RWPE1 (cell line): ENCODE measurements around the gene PNP.
"Not testable (repeated sequence)": the region's sequence is repeated elsewhere in the genome, so short reads cannot be mapped to it uniquely, and the experiment has no call there.

Source experiments
- CTCF ChIA-PET: fragments of 350-600 bp; sonication (Branson Sonifier 250); formaldehyde crosslinking; extraction: SDS; loops from one replicate; lab custom pipeline; 2021; lab: Yijun Ruan, JAX
- POLR2A ChIA-PET: fragments of 400-600 bp; formaldehyde crosslinking; extraction: SDS; loops from one replicate; lab custom pipeline; 2020; ENCODE audit warnings: antibody characterized with exemption; ENCODE audit not compliant: low non-redundant PET; lab: Yijun Ruan, JAX
- DNase-seq: peaks from one replicate; pipeline ENCODE4 v3.0.0; 2012; ENCODE audit warnings: low spot score
- H3K27ac ChIP-seq: fragments of 450-650 bp; 2 replicates; pipeline ENCODE4 v1.5.1; 2017
- TF ChIP-seq, protein P1 (sequence below): fragments of 450-650 bp; conservative IDR thresholded peaks from 2 replicates; pipeline ENCODE4 v1.5.1; 2017; ENCODE audit warnings: low read depth, mild to moderate bottlenecking

Gene PNP

DNA sequence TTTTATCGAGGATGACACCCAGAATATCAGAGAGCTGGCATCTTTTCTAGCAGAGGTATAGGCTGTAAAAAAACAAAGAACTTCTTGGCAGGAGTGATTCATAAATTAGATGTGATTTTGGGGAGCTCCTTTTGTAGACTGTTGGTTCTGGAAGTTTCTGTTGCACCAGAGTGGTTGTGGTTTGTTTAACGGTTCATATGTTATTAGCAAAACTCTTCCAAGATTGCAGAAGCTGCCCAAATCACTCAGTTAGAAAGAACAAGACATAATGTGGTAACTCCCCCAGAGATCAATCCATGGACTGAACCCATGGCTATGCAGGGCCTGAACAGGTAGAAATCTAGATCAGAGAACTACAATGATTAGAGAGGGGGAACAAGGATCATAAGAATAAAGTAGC lies 29.4 kb downstream of the PNP start:
- TF ChIP-seq, protein P1, sequence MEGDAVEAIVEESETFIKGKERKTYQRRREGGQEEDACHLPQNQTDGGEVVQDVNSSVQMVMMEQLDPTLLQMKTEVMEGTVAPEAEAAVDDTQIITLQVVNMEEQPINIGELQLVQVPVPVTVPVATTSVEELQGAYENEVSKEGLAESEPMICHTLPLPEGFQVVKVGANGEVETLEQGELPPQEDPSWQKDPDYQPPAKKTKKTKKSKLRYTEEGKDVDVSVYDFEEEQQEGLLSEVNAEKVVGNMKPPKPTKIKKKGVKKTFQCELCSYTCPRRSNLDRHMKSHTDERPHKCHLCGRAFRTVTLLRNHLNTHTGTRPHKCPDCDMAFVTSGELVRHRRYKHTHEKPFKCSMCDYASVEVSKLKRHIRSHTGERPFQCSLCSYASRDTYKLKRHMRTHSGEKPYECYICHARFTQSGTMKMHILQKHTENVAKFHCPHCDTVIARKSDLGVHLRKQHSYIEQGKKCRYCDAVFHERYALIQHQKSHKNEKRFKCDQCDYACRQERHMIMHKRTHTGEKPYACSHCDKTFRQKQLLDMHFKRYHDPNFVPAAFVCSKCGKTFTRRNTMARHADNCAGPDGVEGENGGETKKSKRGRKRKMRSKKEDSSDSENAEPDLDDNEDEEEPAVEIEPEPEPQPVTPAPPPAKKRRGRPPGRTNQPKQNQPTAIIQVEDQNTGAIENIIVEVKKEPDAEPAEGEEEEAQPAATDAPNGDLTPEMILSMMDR: no peak
- no peak for DNase-seq
- ChIA-PET CTCF (no interaction called here), POLR2A (no interaction called here)
- no peak overlapping the region for H3K27ac ChIP-seq

- no peak for DNase-seq
- ChIA-PET POLR2A (no interaction called here), CTCF (no interaction called here)
- TF ChIP-seq, protein P1: no peak
- H3K27ac ChIP-seq: no peak overlapping the region
Measured at GRCh38 chr14:20499108-20499507, 29.9 kb downstream of the PNP start.

GRCh38 chr14:20499881-20500280 lies 30.7 kb downstream of the PNP start:
- TF ChIP-seq, protein P1: no peak
- CTCF ChIA-PET: no interaction called here
- POLR2A ChIA-PET: no interaction called here
- H3K27ac ChIP-seq: no peak overlapping the region
- DNase-seq: no peak

- no peak overlapping the region for H3K27ac ChIP-seq
- TF ChIP-seq, protein P1: no peak
- CTCF ChIA-PET: no interaction called here
- DNase-seq: peak; percentile 24
- POLR2A ChIA-PET: no interaction called here
Measured at GRCh38 chr14:20501346-20501745, 32.1 kb downstream of the PNP start.

DNA sequence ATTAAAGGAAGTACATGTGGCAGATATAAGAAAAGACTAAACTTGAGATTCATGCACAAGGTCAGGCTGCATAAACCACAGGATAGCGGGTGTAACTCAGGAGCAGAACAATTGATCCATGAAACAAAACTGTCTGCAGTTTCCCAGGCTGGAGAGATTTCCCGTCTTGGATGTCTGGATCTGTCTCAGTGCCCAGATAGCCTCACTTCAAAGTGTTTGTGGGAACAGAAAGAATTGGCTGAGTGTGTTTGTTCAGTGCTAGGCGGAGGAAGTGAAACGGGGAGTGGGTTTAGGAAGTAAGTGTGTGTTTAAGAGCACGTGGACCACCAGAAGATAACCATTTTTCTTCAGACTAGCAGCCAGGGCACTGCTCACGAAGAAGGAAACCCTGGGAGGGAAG lies 34.7 kb downstream of the PNP start:
- ChIA-PET CTCF (no interaction called here), POLR2A (no interaction called here)
- DNase-seq: no peak
- no peak overlapping the region for H3K27ac ChIP-seq
- TF ChIP-seq, protein P1: no peak

DNA sequence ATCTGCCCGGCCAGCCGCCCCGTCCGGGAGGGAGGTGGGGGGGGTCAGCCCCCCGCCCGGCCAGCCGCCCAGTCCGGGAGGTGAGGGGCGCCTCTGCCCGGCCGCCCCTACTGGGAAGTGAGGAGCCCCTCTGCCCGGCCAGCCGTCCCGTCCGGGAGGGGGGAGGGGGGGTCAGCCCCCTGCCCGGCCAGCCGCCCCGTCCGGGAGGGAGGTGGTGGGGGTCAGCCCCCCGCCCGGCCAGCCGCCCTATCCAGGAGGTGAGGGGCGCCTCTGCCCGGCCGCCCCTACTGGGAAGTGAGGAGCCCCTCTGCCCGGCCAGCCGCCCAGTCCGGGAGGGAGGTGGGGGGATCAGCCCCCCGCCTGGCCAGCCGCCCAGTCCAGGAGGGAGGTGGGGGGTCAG lies 37.1 kb downstream of the PNP start:
- POLR2A ChIA-PET, DNase-seq, CTCF ChIA-PET, H3K27ac ChIP-seq: not testable (repeated sequence)

DNA sequence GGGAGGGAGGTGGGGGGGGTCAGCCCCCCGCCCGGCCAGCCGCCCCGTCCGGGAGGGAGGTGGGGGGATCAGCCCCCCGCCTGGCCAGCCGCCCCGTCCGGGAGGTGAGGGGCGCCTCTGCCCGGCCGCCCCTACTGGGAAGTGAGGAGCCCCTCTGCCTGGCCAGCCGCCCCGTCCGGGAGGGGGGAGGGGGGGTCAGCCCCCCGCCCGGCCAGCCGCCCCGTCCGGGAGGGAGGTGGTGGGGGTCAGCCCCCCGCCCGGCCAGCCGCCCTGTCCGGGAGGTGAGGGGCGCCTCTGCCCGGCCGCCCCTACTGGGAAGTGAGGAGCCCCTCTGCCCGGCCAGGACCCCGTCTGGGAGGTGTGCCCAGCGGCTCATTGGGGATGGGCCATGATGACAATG lies 37.5 kb downstream of the PNP start:
- CTCF ChIA-PET, POLR2A ChIA-PET, H3K27ac ChIP-seq, DNase-seq: not testable (repeated sequence)

DNA sequence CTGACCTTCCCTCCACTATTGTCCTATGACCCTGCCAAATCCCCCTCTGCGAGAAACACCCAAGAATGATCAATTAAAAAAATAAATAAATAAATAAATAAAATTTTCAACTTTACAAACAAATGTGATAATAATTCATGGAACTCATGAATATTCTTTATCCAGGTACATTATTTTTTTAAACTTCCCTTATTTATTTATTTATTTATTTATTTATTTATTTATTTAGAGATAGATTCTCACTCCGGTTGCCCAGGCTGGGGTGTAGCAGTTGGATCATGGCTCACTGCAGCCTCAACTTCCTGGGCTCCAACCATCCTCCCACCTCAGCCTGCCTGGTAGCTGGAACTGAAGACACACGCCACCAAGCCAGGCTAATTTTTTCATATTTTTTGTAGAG lies 38.3 kb downstream of the PNP start:
- CTCF ChIA-PET, H3K27ac ChIP-seq, DNase-seq, POLR2A ChIA-PET: not testable (repeated sequence)
